GM19397 (cell line): Measurements from ENCODE around the gene FXYD4.
"Not testable (repeated sequence)": the region's sequence is repeated elsewhere in the genome, so short reads cannot be mapped to it uniquely, and the experiment has no call there.

Source experiments
- ATAC-seq: cut with Tn5 transposase; IDR thresholded peaks from one replicate; pipeline ENCODE4 v1.9.1; 2021; ENCODE audit warnings: mild to moderate bottlenecking, moderate library complexity; ENCODE audit not compliant: unreplicated experiment

The FXYD4 gene

GRCh38 chr10:43415544-43415943 is 44.1 kb downstream of the FXYD4 start:
- no peak for ATAC-seq

GRCh38 chr10:43417950-43418768 is 46.7 kb downstream of the FXYD4 start:
- no peak for ATAC-seq

GRCh38 chr10:43419997-43420368 is 48.5 kb downstream of the FXYD4 start:
- no peak for ATAC-seq

- peak; percentile 88 for ATAC-seq
These were observed 49.1 kb downstream of the FXYD4 start for GRCh38 chr10:43420369-43421200.

GRCh38 chr10:43421201-43421507 is 49.7 kb downstream of the FXYD4 start:
- no peak for ATAC-seq

- ATAC-seq = no peak
These were observed 50.1 kb downstream of the FXYD4 start for GRCh38 chr10:43421519-43421918.

- not testable (repeated sequence) for ATAC-seq
These were observed 50.5 kb downstream of the FXYD4 start for GRCh38 chr10:43421944-43422343.

- no peak for ATAC-seq
These were observed 53.0 kb downstream of the FXYD4 start for GRCh38 chr10:43424416-43424815.
